Globus pallidus (tissue), 1 donor: ENCODE results near the gene KCTD1.

Experiments
- DNase-seq: peaks from one replicate; pipeline ENCODE4 v3.0.0-alpha.2; 2015; ENCODE audit warnings: low spot score

The KCTD1 gene

GRCh38 chr18:26548415-26549262, at the start of gene KCTD1:
Gene KCTD1, minus strand, starts transcription at chr18:26548553. Its CDS starts 17 bp downstream, at chr18:26548536.
- DNase-seq: peak; percentile 72

GRCh38 chr18:26593365-26594320, 45.3 kb upstream of the KCTD1 start:
- DNase-seq: no peak

GRCh38 chr18:26584745-26585144, 36.4 kb upstream of the KCTD1 start:
- no peak for DNase-seq

GRCh38 chr18:26579941-26580618, 31.7 kb upstream of the KCTD1 start:
- DNase-seq: no peak

- DNase-seq: no peak
These were observed 27.5 kb upstream of the KCTD1 start for GRCh38 chr18:26575865-26576217.

- peak; percentile 20 for DNase-seq
These were observed 26.9 kb upstream of the KCTD1 start for GRCh38 chr18:26574958-26575864.

GRCh38 chr18:26568926-26569665, 20.7 kb upstream of the KCTD1 start:
- no peak for DNase-seq

GRCh38 chr18:26568513-26568912, 20.2 kb upstream of the KCTD1 start:
- DNase-seq: no peak

GRCh38 chr18:26566874-26567555, 18.7 kb upstream of the KCTD1 start:
- DNase-seq: no peak

GRCh38 chr18:26565514-26565913, 17.2 kb upstream of the KCTD1 start:
- no peak for DNase-seq

GRCh38 chr18:26563024-26563423, 14.7 kb upstream of the KCTD1 start:
- no peak for DNase-seq

- DNase-seq: no peak
These were observed 14.2 kb upstream of the KCTD1 start for GRCh38 chr18:26562568-26562967.

- no peak for DNase-seq
These were observed 13.4 kb upstream of the KCTD1 start for GRCh38 chr18:26561769-26562168.

GRCh38 chr18:26556573-26556972, 8.2 kb upstream of the KCTD1 start:
- no peak for DNase-seq

- no peak for DNase-seq
These were observed 7.6 kb upstream of the KCTD1 start for GRCh38 chr18:26555804-26556553.

- DNase-seq: no peak
These were observed 5.6 kb upstream of the KCTD1 start for GRCh38 chr18:26553943-26554342.

GRCh38 chr18:26551695-26552081, 3.3 kb upstream of the KCTD1 start:
- DNase-seq: no peak

- no peak for DNase-seq
These were observed 2.8 kb upstream of the KCTD1 start for GRCh38 chr18:26550998-26551694.
